HEK293 (cell line): ENCODE results near the gene NTMT1.

ENCODE experiments used
- ZBTB8A ChIP-seq: fragments of 450-650 bp; formaldehyde crosslinking; IDR thresholded peaks from 2 replicates; pipeline ENCODE4 v1.5.1; 2016; ENCODE audit warnings: missing biosample characterization, missing genetic modification characterization
- ZNF626 ChIP-seq: fragments of 450-650 bp; sonication (Bioruptor Pico); formaldehyde crosslinking; IDR thresholded peaks from 2 replicates; pipeline ENCODE4 v1.5.1; 2018; ENCODE audit warnings: missing biosample characterization, missing genetic modification characterization, inconsistent platforms
- TF ChIP-seq, protein P1 (sequence below): fragments of 450-650 bp; formaldehyde crosslinking; IDR thresholded peaks from 2 replicates; pipeline ENCODE4 v1.5.1; 2016; ENCODE audit warnings: missing biosample characterization, missing genetic modification characterization
- TF ChIP-seq, protein P2 (sequence below): fragments of 450-650 bp; formaldehyde crosslinking; IDR thresholded peaks from 2 replicates; pipeline ENCODE4 v1.5.1; 2016; ENCODE audit warnings: missing biosample characterization, missing genetic modification characterization
- TF ChIP-seq, protein P3 (sequence below): fragments of 450-650 bp; formaldehyde crosslinking; optimal IDR thresholded peaks from 2 replicates; pipeline ENCODE3; 2016; ENCODE audit warnings: missing biosample characterization, mild to moderate bottlenecking, missing genetic modification characterization

DNA sequence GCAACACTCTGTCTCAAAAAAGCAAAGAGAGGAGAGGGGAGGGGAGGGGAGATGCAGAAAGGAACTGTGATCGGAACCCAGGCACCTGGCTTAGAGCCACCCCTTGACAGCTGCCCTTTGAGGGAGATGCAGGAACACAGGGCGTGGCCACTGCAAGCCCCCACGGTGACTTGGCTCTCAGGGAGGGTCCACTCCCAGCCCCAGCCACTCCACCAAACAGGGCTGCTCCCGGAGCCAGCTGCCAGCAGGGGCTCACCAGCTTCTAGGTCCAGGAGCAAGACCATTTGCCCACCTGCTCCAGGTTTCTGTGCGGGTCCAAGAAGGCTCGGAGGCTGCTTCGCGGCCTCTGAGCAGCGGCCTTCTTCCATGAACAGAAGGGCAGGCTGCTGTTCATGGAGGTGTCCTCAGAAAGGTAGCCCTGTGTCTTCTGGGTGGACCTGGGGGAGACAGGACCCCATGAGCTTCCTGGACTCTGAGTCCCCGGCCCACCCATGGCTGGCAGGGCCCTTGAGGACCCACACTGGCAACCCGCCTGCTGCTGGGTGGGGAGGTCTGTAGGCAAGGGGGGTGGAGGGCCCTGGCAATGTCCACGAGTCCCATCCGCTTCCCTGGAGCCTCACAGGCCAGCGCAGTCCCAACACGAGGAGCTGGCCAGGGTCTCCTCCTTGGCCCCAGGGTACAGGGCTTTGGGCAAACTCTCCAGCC, 13.0 kb upstream of the NTMT1 start:
- TF ChIP-seq, protein P1, sequence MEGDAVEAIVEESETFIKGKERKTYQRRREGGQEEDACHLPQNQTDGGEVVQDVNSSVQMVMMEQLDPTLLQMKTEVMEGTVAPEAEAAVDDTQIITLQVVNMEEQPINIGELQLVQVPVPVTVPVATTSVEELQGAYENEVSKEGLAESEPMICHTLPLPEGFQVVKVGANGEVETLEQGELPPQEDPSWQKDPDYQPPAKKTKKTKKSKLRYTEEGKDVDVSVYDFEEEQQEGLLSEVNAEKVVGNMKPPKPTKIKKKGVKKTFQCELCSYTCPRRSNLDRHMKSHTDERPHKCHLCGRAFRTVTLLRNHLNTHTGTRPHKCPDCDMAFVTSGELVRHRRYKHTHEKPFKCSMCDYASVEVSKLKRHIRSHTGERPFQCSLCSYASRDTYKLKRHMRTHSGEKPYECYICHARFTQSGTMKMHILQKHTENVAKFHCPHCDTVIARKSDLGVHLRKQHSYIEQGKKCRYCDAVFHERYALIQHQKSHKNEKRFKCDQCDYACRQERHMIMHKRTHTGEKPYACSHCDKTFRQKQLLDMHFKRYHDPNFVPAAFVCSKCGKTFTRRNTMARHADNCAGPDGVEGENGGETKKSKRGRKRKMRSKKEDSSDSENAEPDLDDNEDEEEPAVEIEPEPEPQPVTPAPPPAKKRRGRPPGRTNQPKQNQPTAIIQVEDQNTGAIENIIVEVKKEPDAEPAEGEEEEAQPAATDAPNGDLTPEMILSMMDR (tag by site-specific recombination) = no peak
- TF ChIP-seq ZBTB8A (tag by site-specific recombination) = no peak
- TF ChIP-seq, protein P2, sequence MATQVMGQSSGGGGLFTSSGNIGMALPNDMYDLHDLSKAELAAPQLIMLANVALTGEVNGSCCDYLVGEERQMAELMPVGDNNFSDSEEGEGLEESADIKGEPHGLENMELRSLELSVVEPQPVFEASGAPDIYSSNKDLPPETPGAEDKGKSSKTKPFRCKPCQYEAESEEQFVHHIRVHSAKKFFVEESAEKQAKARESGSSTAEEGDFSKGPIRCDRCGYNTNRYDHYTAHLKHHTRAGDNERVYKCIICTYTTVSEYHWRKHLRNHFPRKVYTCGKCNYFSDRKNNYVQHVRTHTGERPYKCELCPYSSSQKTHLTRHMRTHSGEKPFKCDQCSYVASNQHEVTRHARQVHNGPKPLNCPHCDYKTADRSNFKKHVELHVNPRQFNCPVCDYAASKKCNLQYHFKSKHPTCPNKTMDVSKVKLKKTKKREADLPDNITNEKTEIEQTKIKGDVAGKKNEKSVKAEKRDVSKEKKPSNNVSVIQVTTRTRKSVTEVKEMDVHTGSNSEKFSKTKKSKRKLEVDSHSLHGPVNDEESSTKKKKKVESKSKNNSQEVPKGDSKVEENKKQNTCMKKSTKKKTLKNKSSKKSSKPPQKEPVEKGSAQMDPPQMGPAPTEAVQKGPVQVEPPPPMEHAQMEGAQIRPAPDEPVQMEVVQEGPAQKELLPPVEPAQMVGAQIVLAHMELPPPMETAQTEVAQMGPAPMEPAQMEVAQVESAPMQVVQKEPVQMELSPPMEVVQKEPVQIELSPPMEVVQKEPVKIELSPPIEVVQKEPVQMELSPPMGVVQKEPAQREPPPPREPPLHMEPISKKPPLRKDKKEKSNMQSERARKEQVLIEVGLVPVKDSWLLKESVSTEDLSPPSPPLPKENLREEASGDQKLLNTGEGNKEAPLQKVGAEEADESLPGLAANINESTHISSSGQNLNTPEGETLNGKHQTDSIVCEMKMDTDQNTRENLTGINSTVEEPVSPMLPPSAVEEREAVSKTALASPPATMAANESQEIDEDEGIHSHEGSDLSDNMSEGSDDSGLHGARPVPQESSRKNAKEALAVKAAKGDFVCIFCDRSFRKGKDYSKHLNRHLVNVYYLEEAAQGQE (tag by site-specific recombination) = no peak
- TF ChIP-seq, protein P3, sequence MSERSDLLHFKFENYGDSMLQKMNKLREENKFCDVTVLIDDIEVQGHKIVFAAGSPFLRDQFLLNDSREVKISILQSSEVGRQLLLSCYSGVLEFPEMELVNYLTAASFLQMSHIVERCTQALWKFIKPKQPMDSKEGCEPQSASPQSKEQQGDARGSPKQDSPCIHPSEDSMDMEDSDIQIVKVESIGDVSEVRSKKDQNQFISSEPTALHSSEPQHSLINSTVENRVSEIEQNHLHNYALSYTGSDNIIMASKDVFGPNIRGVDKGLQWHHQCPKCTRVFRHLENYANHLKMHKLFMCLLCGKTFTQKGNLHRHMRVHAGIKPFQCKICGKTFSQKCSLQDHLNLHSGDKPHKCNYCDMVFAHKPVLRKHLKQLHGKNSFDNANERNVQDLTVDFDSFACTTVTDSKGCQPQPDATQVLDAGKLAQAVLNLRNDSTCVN (tag by site-specific recombination) = no peak
- no peak for TF ChIP-seq ZNF626 (tag by site-specific recombination)
